ENCODE measurements around the gene OXGR1.

- no peak for TF ChIP-seq CTCF (IDR thresholded peaks at IDR 0.05)
- no peak for TF ChIP-seq POLR2A (IDR thresholded peaks at IDR 0.05)
These were observed 1.6 kb downstream of the OXGR1 start for GRCh38 chr13:96992633-96993032.

Data from suprapubic skin (tissue), 3 donors.